Transverse colon (tissue), 4 donors: Measurements from ENCODE around the gene TCERG1L. TPM values are rescaled to one million over a fixed set of nuclear protein-coding genes. Genes with fewer than 3 reads are reported as not detected.

ENCODE experiments used
- DNase-seq: peaks from one replicate; pipeline ENCODE4 v3.0.0-alpha.2; 2019
- H3K27ac ChIP-seq, 4 donors: fragments of 200-600 bp; sonication (generic); 2 replicates each; pipeline ENCODE4 v1.5.1; 2016 to 2018; ENCODE audit warnings: inconsistent platforms in 4 of 4
- H3K27me3 ChIP-seq: fragments of 200-600 bp; sonication (generic); 2 replicates; pipeline ENCODE4 v1.5.1; 2017; ENCODE audit warnings: inconsistent platforms
- H3K36me3 ChIP-seq, 4 donors: fragments of 200-600 bp; sonication (generic); 2 replicates each; pipeline ENCODE4 v1.5.1; 2017 to 2019; ENCODE audit warnings: inconsistent platforms in 4 of 4
- H3K4me1 ChIP-seq, 4 donors: fragments of 200-600 bp; sonication (generic); 2 replicates each; pipeline ENCODE4 v1.5.1; 2017 to 2020; ENCODE audit warnings: inconsistent platforms in 4 of 4
- H3K4me3 ChIP-seq, 4 donors: fragments of 200-600 bp; sonication (generic); 1 replicate in 1 of 4; 2 replicates in 3 of 4; pipeline versions ENCODE4 v1.5.1 to v1.6.1; 2017 to 2019; ENCODE audit warnings: inconsistent platforms in 4 of 4
- H3K9me3 ChIP-seq, 2 donors: fragments of 200-600 bp; sonication (generic); 2 replicates each; pipeline ENCODE4 v1.5.1; 2017 to 2019; ENCODE audit warnings: inconsistent platforms in 2 of 2
- EP300 ChIP-seq: sonication (generic); formaldehyde crosslinking; IDR thresholded peaks from one replicate; pipeline ENCODE4 v1.6.1; 2017; ENCODE audit warnings: antibody characterized with exemption, low read depth
- POLR2A ChIP-seq: fragments of 450-650 bp; IDR thresholded peaks from one replicate; pipeline ENCODE4 v1.6.1; 2016; ENCODE audit warnings: antibody characterized with exemption, mild to moderate bottlenecking, moderate library complexity
- POLR2AphosphoS5 ChIP-seq, 3 donors: sonication (generic); formaldehyde crosslinking; IDR thresholded peaks; one replicate each; pipeline ENCODE4 v1.6.1; 2016; ENCODE audit warnings: antibody characterized with exemption in 3 of 3
- WGBS, 2 donors: methylation state at CpG; one replicate each; pipeline ENCODE4 v1.1.5; 2018; ENCODE audit warnings: low coverage in 1 of 2; 5-methylcytosine and 5-hydroxymethylcytosine counted together
- in situ Hi-C, 4 donors: fragments of 200-750 bp; cut with MboI; loops; one replicate each; pipeline versions ENCODE4 v1.15.0 to v1.15.1; 2017; ENCODE audit warnings: low sequenced_read_pairs in 3 of 4, low pct_ligation_motif_present in 1 of 4, low pct_unique_long_range_greater_than_20kb in 1 of 4
- intact Hi-C: fragments of 100-400 bp; cut with DNase I; formaldehyde crosslinking; loops from one replicate; pipeline ENCODE4 v1.15.1; 2023; ENCODE audit warnings: low total_unique reads
- total RNA-seq, 4 donors: library from RNA; depleted of rRNA; stranded (reverse); fragments of >200 nt; gene quantifications; one replicate each; pipeline ENCODE4 v1.1.0, GENCODE V29; 2016
- TF ChIP-seq, protein P1 (sequence below), 5 experiments: fragments of 200-600 bp in 3 of 5; fragments of 450-650 bp in 2 of 5; sonication (generic) in 3 of 5; IDR thresholded peaks; 1 replicate in 2 of 5; 2 replicates in 3 of 5; pipeline ENCODE4 v1.5.1; 2016 to 2017; ENCODE audit warnings: antibody characterized with exemption in 5 of 5, inconsistent platforms in 3 of 5, mild to moderate bottlenecking in 2 of 5, moderate library complexity in 1 of 5

TCERG1L gene
- total RNA-seq, 4 donors from 2014 or later, result 0.16 TPM; not detected in 3

DNA sequence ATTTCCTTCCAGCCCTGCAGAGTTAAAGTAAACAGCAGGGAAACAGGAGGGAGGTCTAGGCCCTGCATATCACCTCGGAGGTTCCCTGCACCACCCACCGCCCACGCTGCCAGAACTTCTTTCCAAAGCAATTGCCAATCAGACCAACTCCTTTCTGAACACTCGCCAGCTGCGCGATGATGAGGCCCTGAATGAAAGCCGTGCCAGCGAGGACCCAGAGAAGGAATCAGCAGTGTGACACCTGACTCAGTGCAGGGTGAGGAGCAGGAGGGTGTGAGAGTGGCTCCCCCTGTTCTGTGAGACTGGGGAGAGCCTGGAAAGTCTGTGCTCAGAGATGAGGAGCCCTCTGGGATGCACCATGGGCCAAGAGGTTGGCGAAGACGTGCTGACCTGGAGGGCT, 3.3 kb upstream of the TCERG1L start:
- TF ChIP-seq EP300 (no peak), POLR2A (no peak), POLR2AphosphoS5 (IDR thresholded peaks at IDR 0.05) (no peak)
- TF ChIP-seq, protein P1, sequence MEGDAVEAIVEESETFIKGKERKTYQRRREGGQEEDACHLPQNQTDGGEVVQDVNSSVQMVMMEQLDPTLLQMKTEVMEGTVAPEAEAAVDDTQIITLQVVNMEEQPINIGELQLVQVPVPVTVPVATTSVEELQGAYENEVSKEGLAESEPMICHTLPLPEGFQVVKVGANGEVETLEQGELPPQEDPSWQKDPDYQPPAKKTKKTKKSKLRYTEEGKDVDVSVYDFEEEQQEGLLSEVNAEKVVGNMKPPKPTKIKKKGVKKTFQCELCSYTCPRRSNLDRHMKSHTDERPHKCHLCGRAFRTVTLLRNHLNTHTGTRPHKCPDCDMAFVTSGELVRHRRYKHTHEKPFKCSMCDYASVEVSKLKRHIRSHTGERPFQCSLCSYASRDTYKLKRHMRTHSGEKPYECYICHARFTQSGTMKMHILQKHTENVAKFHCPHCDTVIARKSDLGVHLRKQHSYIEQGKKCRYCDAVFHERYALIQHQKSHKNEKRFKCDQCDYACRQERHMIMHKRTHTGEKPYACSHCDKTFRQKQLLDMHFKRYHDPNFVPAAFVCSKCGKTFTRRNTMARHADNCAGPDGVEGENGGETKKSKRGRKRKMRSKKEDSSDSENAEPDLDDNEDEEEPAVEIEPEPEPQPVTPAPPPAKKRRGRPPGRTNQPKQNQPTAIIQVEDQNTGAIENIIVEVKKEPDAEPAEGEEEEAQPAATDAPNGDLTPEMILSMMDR (IDR thresholded peaks at IDR 0.05), result no peak
- in situ Hi-C loops (no loop called here), intact Hi-C loops (no loop called here)
- Histone ChIP-seq H3K4me1 (peaks cover 0 to 11% (median 5%) of the 10 kb centered on the region in 4 donors), H3K36me3 (no peaks in the 10 kb centered on the region), H3K9me3 (no peaks in the 10 kb centered on the region), H3K4me3 (no peak overlapping the region), H3K27me3 (peaks cover 43% of the 10 kb centered on the region), H3K27ac (no peak overlapping the region)
- DNase-seq, result no peak
- 0 to 63% methylated on average over 1 to 10 of the region's 10 CpGs for WGBS, 2 donors

- Histone ChIP-seq H3K36me3 (no peaks in the 10 kb centered on the region), H3K4me3 (no peak overlapping the region), H3K9me3 (no peaks in the 10 kb centered on the region), H3K27me3 (peaks cover 48% of the 10 kb centered on the region), H3K27ac (no peak overlapping the region), H3K4me1 (peaks cover 0 to 11% (median 5%) of the 10 kb centered on the region in 4 donors)
- intact Hi-C loops (no loop called here), in situ Hi-C loops (no loop called here)
- no peak for TF ChIP-seq POLR2AphosphoS5 (IDR thresholded peaks at IDR 0.05)
- TF ChIP-seq, protein P1 (IDR thresholded peaks at IDR 0.05), result no peak
- no peak for TF ChIP-seq EP300
- TF ChIP-seq POLR2A, result no peak
- WGBS, 2 donors, result 67 to 75% methylated on average over 2 to 3 of the region's 3 CpGs
- DNase-seq, result no peak
These were observed 2.6 kb upstream of the TCERG1L start for GRCh38 chr10:131314148-131314547.

GRCh38 chr10:131313377-131313776, 1.9 kb upstream of the TCERG1L start:
- no peak overlapping the region for H3K4me3 ChIP-seq
- TF ChIP-seq POLR2A, result no peak
- TF ChIP-seq, protein P1 (IDR thresholded peaks at IDR 0.05), result no peak
- no peak for DNase-seq
- H3K4me1 ChIP-seq, result peaks cover 0 to 11% (median 5%) of the 10 kb centered on the region in 4 donors
- H3K27ac ChIP-seq, result no peak overlapping the region
- H3K27me3 ChIP-seq, result peaks cover 56% of the 10 kb centered on the region
- H3K36me3 ChIP-seq, result no peaks in the 10 kb centered on the region
- H3K9me3 ChIP-seq, result no peaks in the 10 kb centered on the region
- intact Hi-C loops, result no loop called here
- WGBS, 2 donors, result 44 to 65% methylated on average over 3 to 6 of the region's 6 CpGs
- in situ Hi-C loops, result no loop called here

DNA sequence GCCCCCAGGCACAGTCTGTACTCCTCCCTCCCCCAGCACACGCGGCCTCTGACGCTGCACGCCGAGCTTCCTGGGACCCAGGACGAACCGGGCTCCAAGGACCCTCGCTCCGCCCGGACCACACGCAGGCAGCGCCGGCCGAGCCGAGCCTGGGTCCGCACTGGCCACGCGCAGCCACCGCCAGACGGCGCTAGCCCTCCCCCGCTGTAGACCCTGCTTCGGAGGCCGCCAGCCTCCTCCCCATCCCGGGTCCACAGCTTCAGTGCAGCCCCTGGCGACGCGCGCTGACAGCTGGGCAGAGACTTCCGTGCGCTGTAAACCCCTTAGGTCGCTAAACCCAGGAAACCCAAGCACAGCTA, 936 bp upstream of the TCERG1L start:
- peaks cover 0 to 11% (median 5%) of the 10 kb centered on the region in 4 donors for H3K4me1 ChIP-seq
- no peaks in the 10 kb centered on the region for H3K36me3 ChIP-seq
- intact Hi-C loops (no loop called here), in situ Hi-C loops (no loop called here)
- TF ChIP-seq POLR2AphosphoS5 (IDR thresholded peaks at IDR 0.05), result no peak
- TF ChIP-seq, protein P1 (IDR thresholded peaks at IDR 0.05), result peak in 1 of 5 experiments; percentile 3
- no peak for TF ChIP-seq POLR2A
- no peak for TF ChIP-seq EP300
- 14% methylated on average over 32 of the region's 32 CpGs; no CpG with 5 or more reads in 1 of the 2 donors for WGBS, 2 donors
- DNase-seq, result no peak
- no peak overlapping the region for H3K27ac ChIP-seq
- peaks cover 60% of the 10 kb centered on the region for H3K27me3 ChIP-seq
- no peaks in the 10 kb centered on the region for H3K9me3 ChIP-seq
- H3K4me3 ChIP-seq, result peak overlapping the region in 2 of 4 donors; percentile 16 to 34
